HL-60 (cell line): ENCODE measurements around the gene SMLR1.
A peak's percentile ranks its signal among the peaks of the same experiment; 100 is the strongest.

Experiments
- DNase-seq, 2 experiments: peaks; one replicate each; pipeline ENCODE4 v3.0.0-alpha.2; 2010 to 2020; ENCODE audit warnings: low read depth in 1 of 2, low spot score in 1 of 2
- H3K27ac ChIP-seq: fragments of 250-450 bp; sonication (Bioruptor Pico); replicated peaks from 2 replicates; pipeline ENCODE4 v1.5.1; 2020; ENCODE audit warnings: mild to moderate bottlenecking, moderate library complexity
- H3K27me3 ChIP-seq: fragments of 250-450 bp; sonication (Bioruptor Pico); 2 replicates; pipeline ENCODE4 v1.5.1; 2021; ENCODE audit warnings: mild to moderate bottlenecking, moderate library complexity; ENCODE audit not compliant: insufficient read depth, poor library complexity, severe bottlenecking
- H3K4me3 ChIP-seq: replicated peaks from 2 replicates; pipeline ENCODE4 v1.5.1; 2011; ENCODE audit warnings: mild to moderate bottlenecking, control low read depth, low read length; ENCODE audit not compliant: insufficient read depth
- CTCF ChIP-seq: IDR thresholded peaks from one replicate; pipeline ENCODE4 v1.5.1; 2011; ENCODE audit warnings: low read length, control low read depth, inconsistent platforms; ENCODE audit not compliant: insufficient read depth
- GABPA ChIP-seq: IDR thresholded peaks from 2 replicates; pipeline ENCODE4 v1.6.1; 2012; ENCODE audit warnings: low read depth
- POLR2AphosphoS5 ChIP-seq: IDR thresholded peaks from 2 replicates; pipeline ENCODE4 v1.6.1; 2012; ENCODE audit warnings: low read depth
- REST ChIP-seq: IDR thresholded peaks from 2 replicates; pipeline ENCODE4 v1.6.1; 2012; ENCODE audit warnings: low read depth; ENCODE audit not compliant: insufficient replicate concordance
- SPI1 ChIP-seq: IDR thresholded peaks from 2 replicates; pipeline ENCODE4 v1.6.1; 2012; ENCODE audit warnings: low read depth, mild to moderate bottlenecking, borderline replicate concordance

Gene SMLR1

GRCh38 chr6:130872250-130873095, 45.3 kb downstream of the SMLR1 start:
- Histone ChIP-seq H3K27ac (no peak overlapping the region), H3K4me3 (no peak overlapping the region), H3K27me3 (no peaks in the 10 kb centered on the region)
- DNase-seq, result peak; percentile 6 to 32
- TF ChIP-seq CTCF (peak; percentile 83), GABPA (no peak)

DNA sequence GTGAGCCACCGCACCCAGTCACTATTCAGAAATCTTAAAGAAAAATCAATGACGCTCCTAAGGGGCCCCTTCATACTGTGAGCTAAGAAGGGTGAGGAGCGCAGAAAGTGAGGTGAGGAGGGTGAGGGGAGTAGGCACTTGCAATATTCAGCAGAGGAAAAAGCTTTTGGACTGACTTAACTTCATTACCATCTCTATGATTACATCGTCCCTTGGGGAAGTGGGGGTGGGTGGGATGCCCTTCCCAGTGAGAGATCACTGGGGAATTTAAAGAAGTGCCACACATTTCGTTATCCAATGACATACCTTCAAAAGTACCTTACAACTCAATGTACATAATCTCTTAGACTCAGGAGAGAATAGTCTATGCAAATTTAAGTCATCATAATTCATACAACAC, 46.5 kb downstream of the SMLR1 start:
- Histone ChIP-seq H3K27ac (no peak overlapping the region), H3K27me3 (no peaks in the 10 kb centered on the region), H3K4me3 (no peak overlapping the region)
- TF ChIP-seq REST (no peak), CTCF (no peak), SPI1 (no peak), POLR2AphosphoS5 (no peak), GABPA (no peak)
- DNase-seq, result no peak

GRCh38 chr6:130879826-130880225, 52.6 kb downstream of the SMLR1 start:
- no peak overlapping the region for H3K27ac ChIP-seq
- H3K27me3 ChIP-seq, result no peaks in the 10 kb centered on the region
- DNase-seq, result no peak
- TF ChIP-seq SPI1 (no peak), POLR2AphosphoS5 (no peak), GABPA (no peak), REST (no peak), CTCF (no peak)
- H3K4me3 ChIP-seq, result no peak overlapping the region

DNA sequence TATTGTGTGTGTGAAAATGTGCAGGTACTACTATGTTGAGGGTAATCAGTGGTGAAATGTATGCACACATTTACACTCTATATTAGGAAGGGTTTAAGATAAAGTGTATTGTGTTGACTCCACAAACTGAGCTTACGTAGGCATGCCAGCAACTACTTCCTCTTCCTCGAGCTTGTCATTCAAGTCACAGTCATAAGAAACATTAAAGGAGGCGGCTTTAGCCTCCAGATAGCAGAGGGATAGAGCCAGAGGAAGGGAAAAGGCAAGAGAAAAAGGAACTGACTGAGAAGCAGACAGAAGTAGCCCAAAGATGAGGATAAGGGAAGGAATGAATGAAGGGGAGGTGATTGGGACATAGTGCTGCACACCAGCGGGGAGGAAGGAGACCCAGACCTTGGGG, 55.2 kb downstream of the SMLR1 start:
- DNase-seq, result no peak
- TF ChIP-seq SPI1, result no peak
- TF ChIP-seq CTCF, result no peak
- TF ChIP-seq GABPA, result no peak
- no peak for TF ChIP-seq POLR2AphosphoS5
- TF ChIP-seq REST, result no peak
- Histone ChIP-seq H3K27me3 (no peaks in the 10 kb centered on the region), H3K4me3 (no peak overlapping the region), H3K27ac (no peak overlapping the region)
